Activated CD4-positive, alpha-beta memory T cell treated with anti-CD3 and anti-CD28 coated beads for 36 hours (primary cell): ENCODE data around the gene OSBPL6. TPM values are rescaled to one million over a fixed set of nuclear protein-coding genes. Genes with fewer than 3 reads are reported as not detected.

ENCODE experiments used
- CTCF ChIA-PET: fragments of 350-600 bp; sonication (Branson Sonifier 250); formaldehyde crosslinking; loops from one replicate; lab custom pipeline; 2021; ENCODE audit warnings: antibody characterized with exemption, inconsistent platforms; lab: Charles Lee
- POLR2A ChIA-PET: fragments of 350-600 bp; sonication (Branson Sonifier 250); formaldehyde crosslinking; loops from one replicate; lab custom pipeline; 2021; ENCODE audit warnings: antibody characterized with exemption; lab: Charles Lee
- DNase-seq: peaks from one replicate; pipeline ENCODE4 v3.0.0-alpha.2; 2020
- H3K27ac Mint-ChIP-seq: one replicate; pipeline ENCODE4 v1.8.0; 2021; ENCODE audit warnings: mixed read lengths
- H3K27me3 Mint-ChIP-seq: one replicate; pipeline ENCODE4 v1.8.0; 2021; ENCODE audit warnings: mixed read lengths
- H3K36me3 Mint-ChIP-seq: one replicate; pipeline ENCODE4 v1.8.0; 2021; ENCODE audit warnings: mixed read lengths
- H3K4me1 Mint-ChIP-seq: one replicate; pipeline ENCODE4 v1.8.0; 2021; ENCODE audit warnings: low read depth, mixed read lengths
- H3K4me3 Mint-ChIP-seq: one replicate; pipeline ENCODE4 v1.8.0; 2021; ENCODE audit warnings: mild to moderate bottlenecking, mixed read lengths
- H3K9me3 Mint-ChIP-seq: one replicate; pipeline ENCODE4 v1.8.0; 2021; ENCODE audit warnings: mixed read lengths
- intact Hi-C: fragments of 100-400 bp; cut with micrococcal nuclease; formaldehyde crosslinking; loops from one replicate; pipeline ENCODE4 v1.15.1; 2023
- total RNA-seq, 2 experiments: library from RNA; stranded (reverse); gene quantifications; one replicate each; pipeline ENCODE4 v1.2.3, GENCODE V29; 2021

The OSBPL6 gene
- total RNA-seq, 2 experiments from 2014 or later: 1.5 to 1.9 TPM

DNA sequence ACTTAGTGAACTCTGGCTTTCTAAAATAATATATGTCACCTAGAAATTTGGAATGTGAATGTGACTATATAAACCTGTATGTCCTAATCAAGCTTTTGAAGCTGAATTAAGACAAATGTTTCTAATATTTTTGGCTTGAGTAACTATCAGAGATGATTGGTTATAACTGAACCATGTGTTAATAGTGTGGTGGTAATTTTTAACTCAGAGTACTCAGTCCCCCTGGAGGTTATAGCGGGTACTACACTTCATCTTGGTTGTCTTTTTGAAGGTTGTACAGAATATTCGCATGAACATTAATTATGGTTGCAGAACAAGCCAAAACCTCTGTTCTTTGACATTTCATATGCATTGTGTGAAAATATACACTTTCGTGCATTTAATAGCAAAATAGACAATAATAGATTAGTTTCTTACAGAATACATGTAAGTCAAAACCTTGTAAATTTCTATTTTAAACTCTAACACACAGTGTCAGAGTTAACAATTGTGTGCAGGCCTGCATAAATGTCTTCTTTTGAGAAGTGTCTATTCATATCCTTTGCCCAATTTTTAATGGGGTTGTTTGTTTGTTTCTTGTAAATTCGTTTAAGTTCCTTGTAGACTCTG lies 86.0 kb downstream of the OSBPL6 start:
- H3K27ac Mint-ChIP-seq: no peak overlapping the region
- no peak overlapping the region for H3K4me3 Mint-ChIP-seq
- ChIA-PET POLR2A (no interaction called here), CTCF (interaction anchor here (1.0 to 2.0 kb wide), 3 partner anchors 11 to 214 kb away, joined by 3 to 11 read pairs (median 4); partner anchors contain the start of gene RBM45)
- DNase-seq: no peak
- H3K4me1 Mint-ChIP-seq: no peaks in the 10 kb centered on the region
- intact Hi-C loops: loop anchor here (1.0 kb wide), 2 partner anchors 148 to 168 kb away; partner anchors contain the start of gene RBM45
- H3K9me3 Mint-ChIP-seq: no peaks in the 10 kb centered on the region
- no peaks in the 10 kb centered on the region for H3K36me3 Mint-ChIP-seq
- H3K27me3 Mint-ChIP-seq: peaks cover 17% of the 10 kb centered on the region

DNA sequence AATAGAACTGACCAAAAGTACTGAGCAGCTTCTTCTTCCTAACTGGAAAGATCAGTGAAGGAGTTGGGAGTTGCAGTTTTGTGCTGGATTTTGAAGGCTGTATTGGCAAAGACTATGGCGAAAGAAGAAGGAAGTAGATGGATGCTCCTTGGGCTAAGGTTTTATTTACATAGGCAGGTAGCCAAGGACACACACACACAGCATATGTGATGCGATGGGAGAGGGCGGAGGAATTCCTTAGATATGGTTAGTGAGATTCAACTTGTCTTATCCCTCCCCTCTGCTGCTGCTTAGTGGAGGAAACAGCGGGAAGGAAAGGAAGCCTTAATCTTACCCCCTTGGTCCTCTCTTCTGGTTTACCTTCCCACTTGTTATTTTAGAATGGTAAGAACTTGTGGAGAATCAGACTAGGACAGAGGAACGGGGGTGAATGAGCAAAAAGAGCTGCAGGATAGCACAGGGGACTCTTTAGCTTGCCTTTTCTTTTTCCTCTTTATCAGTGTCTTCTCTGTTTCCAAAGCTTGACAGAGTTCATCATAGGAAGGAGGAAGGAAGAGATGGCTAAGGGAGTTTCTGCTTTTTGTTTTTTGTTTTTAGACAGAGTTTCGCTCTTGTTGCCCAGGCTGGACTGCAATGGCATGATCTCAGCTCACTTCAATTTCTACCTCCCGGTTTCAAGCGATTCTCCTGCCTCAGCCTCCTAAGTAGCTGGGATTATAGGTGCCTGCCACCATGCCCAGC lies 87.9 kb downstream of the OSBPL6 start:
- DNase-seq: no peak
- Mint-ChIP-seq H3K27ac (no peak overlapping the region), H3K36me3 (no peaks in the 10 kb centered on the region), H3K4me1 (no peaks in the 10 kb centered on the region), H3K27me3 (peaks cover 16% of the 10 kb centered on the region), H3K9me3 (no peaks in the 10 kb centered on the region), H3K4me3 (no peak overlapping the region)
- intact Hi-C loops: no loop called here
- ChIA-PET POLR2A (no interaction called here), CTCF (interaction anchor here (1.5 to 2.9 kb wide), 3 partner anchors 149 to 171 kb away, joined by 3 to 17 read pairs (median 8); partner anchors contain the start of gene RBM45)

DNA sequence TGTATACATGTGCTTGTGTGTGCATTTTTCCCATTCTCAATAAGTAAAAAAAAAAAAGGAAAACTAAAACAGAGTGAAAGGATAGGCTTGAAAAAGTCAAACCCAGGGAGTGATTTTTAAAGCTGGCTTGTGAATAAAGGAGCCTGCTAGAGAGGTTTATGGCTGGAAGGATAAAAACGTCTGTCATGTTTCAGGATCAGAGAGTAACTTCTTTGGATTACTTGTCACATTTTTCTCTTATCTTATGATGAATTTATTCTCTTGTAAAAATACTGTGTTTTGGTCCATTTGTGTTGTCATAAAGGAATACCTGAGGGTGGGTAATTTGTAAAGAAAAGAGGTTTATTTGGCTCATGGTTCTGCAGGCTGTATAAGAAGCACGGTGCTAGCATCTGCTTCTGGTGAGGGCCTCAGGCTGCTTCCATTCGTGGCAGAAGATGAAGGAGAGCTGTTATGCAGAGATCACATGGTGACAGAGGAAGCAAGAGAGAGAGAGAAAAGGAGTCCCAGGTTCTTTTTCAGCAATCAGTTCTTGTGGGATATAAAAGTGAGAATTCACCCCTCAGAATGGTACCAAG lies 89.1 kb downstream of the OSBPL6 start:
- Mint-ChIP-seq H3K36me3 (no peaks in the 10 kb centered on the region), H3K27me3 (peaks cover 10% of the 10 kb centered on the region), H3K9me3 (no peaks in the 10 kb centered on the region), H3K4me3 (no peak overlapping the region), H3K4me1 (no peaks in the 10 kb centered on the region), H3K27ac (no peak overlapping the region)
- POLR2A ChIA-PET: no interaction called here
- intact Hi-C loops: no loop called here
- CTCF ChIA-PET: interaction anchor here (1.5 to 2.9 kb wide), 3 partner anchors 150 to 173 kb away, joined by 3 to 17 read pairs (median 8); partner anchors contain the start of gene RBM45
- no peak for DNase-seq

DNA sequence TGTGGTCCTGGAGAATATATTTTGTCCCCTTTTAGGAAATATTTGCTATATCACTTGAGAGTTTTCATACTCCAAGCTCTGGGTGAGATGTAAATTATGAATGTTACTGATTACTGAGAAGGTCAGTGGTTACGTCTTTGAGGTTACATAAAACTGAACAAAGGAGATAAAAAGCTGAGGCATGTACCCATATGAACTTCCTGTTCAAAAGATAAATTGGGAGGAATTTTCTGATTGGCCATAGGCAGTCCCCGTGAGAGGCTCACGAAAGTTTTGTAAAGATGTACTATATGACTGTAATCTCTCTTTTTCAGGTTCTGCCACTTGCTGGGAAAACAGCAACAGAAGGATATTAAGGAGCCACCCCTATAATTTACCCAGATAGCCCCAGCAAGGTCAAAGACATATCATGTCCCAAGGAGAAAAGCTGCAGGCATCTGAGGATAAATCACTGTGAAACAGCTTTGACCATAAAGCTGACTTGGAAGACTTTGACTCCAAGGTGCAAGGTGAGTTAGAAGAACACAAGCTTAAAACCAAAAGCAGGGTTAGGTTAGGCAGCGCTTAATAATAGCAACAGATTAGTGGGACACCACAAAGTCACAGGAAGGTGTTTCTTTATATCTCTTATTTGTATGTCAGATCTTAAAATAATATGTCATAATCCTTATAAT lies 90.4 kb downstream of the OSBPL6 start:
- intact Hi-C loops: no loop called here
- H3K9me3 Mint-ChIP-seq: no peaks in the 10 kb centered on the region

DNA sequence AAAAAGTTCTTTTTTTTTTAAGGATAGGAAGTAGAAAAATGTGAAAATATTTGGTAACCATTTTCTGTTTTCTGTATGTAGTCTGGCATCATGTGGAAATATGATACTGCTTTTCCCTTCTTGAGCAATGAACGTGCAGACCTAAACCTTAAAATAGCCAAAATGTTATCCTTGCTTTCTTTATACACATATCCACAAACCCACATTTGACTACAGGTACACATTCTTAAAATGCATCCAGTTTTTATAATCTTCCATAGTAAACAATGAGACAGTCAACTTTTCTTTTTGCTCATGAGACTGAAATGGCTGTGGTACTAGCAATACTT lies 90.9 kb downstream of the OSBPL6 start:
- ChIA-PET CTCF (interaction anchor here (1.9 kb wide), 1 partner anchor 173 kb away, joined by 7 read pairs; the partner anchor contains the start of gene RBM45), POLR2A (no interaction called here)
- Mint-ChIP-seq H3K4me1 (no peaks in the 10 kb centered on the region), H3K27ac (no peak overlapping the region), H3K27me3 (peaks cover 7% of the 10 kb centered on the region), H3K9me3 (no peaks in the 10 kb centered on the region), H3K4me3 (no peak overlapping the region), H3K36me3 (no peaks in the 10 kb centered on the region)
- intact Hi-C loops: no loop called here
- no peak for DNase-seq

More for the DNA sequence above, 90.4 kb downstream of the OSBPL6 start:
- POLR2A ChIA-PET: interaction anchor here (0.6 kb wide), 1 partner anchor 9 kb away, joined by 4 read pairs; no protein-coding TSS in a partner anchor
- Mint-ChIP-seq H3K27ac (no peak overlapping the region), H3K27me3 (peaks cover 7% of the 10 kb centered on the region), H3K36me3 (no peaks in the 10 kb centered on the region), H3K4me3 (no peak overlapping the region), H3K4me1 (no peaks in the 10 kb centered on the region)
- CTCF ChIA-PET: interaction anchor here (1.9 kb wide), 1 partner anchor 173 kb away, joined by 7 read pairs; the partner anchor contains the start of gene RBM45
- DNase-seq: no peak

DNA sequence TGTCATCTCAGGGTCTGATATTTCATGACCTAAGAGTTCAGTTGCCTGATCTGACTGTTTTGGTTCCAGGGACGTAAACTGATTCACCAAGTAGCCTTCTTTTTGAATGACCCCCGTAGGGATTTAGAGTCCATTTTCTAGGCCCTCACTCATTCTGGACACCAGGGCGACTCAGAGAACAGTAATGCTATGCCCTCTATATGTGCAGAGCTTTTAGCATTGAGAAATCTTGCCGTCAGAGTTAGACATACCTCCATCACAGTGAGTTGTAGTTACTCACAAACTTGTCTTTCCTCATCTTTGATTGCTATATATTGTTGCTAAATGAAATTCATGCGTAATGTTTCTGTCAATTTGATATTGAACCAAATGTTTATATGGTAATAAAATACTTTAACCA lies 92.3 kb downstream of the OSBPL6 start:
- H3K27ac Mint-ChIP-seq: no peak overlapping the region
- no peaks in the 10 kb centered on the region for H3K4me1 Mint-ChIP-seq
- DNase-seq: no peak
- POLR2A ChIA-PET: no interaction called here
- no peaks in the 10 kb centered on the region for H3K36me3 Mint-ChIP-seq
- H3K27me3 Mint-ChIP-seq: peaks cover 5% of the 10 kb centered on the region
- intact Hi-C loops: no loop called here
- no peak overlapping the region for H3K4me3 Mint-ChIP-seq
- CTCF ChIA-PET: interaction anchor here (1.9 kb wide), 1 partner anchor 174 kb away, joined by 7 read pairs; the partner anchor contains the start of gene RBM45
- H3K9me3 Mint-ChIP-seq: no peaks in the 10 kb centered on the region

DNA sequence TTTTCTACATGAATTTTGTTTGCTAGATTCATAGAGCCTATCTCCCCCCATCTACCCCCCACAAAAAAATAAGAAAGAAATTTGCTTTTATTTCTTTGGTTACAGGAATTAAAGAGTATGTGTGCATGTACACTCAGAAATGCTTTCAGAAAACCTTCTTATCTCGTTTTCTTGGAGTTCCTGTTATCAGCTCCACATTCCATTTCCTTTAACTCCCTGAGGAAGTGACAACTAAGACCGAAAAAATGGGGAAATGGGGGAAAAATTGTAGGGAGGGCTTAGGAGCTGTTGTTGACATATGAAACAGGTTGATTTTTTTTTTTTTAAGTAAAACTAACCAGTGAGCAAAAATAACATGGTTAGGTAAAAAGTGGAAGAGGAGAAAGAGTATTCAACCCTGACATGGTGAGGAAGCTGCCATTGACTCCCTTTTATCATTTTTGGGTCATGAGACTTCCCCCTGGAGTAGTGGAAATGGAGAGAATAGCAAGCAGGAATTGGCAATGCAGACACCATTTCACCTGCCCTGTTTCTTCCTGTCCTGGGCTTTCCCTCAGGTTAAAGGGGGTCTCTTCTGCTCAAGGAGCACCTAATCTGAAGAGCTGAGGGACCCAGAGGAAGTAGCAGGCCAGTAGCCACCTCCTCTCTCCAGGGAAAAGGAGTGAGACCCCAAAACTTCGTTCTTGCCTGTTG lies 93.5 kb downstream of the OSBPL6 start:
- no peaks in the 10 kb centered on the region for H3K9me3 Mint-ChIP-seq
- CTCF ChIA-PET: no interaction called here

DNA sequence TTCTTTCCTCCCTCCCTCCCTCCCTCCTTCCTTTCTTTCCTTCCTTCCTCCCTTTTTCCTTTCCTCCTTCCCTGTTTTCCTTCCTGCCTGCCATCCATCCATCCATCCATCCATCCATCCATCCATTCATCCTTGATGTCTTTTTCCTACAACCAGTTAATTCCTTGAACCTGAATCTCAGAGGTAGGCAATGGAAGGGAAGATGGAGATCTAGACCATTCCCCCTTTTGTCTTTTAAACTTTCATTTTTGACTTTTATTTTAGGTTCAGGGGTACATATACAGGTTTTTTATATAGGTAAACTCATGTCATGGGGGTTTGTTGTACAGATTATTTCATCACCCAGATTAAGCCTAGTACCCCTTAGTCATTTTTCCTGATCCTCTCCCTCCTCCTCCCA lies 97.4 kb downstream of the OSBPL6 start:
- H3K4me3 Mint-ChIP-seq: no peak overlapping the region
- intact Hi-C loops: no loop called here
- H3K9me3 Mint-ChIP-seq: no peaks in the 10 kb centered on the region
- peaks cover 6% of the 10 kb centered on the region for H3K27me3 Mint-ChIP-seq
- no peaks in the 10 kb centered on the region for H3K4me1 Mint-ChIP-seq
- no peaks in the 10 kb centered on the region for H3K36me3 Mint-ChIP-seq
- DNase-seq: no peak
- CTCF ChIA-PET: no interaction called here
- POLR2A ChIA-PET: no interaction called here
- no peak overlapping the region for H3K27ac Mint-ChIP-seq

More for the DNA sequence above, 93.5 kb downstream of the OSBPL6 start:
- H3K4me1 Mint-ChIP-seq: no peaks in the 10 kb centered on the region
- H3K27ac Mint-ChIP-seq: no peak overlapping the region
- no peaks in the 10 kb centered on the region for H3K36me3 Mint-ChIP-seq
- no peak overlapping the region for H3K4me3 Mint-ChIP-seq
- POLR2A ChIA-PET: no interaction called here
- peaks cover 5% of the 10 kb centered on the region for H3K27me3 Mint-ChIP-seq
- no peak for DNase-seq
- intact Hi-C loops: no loop called here

DNA sequence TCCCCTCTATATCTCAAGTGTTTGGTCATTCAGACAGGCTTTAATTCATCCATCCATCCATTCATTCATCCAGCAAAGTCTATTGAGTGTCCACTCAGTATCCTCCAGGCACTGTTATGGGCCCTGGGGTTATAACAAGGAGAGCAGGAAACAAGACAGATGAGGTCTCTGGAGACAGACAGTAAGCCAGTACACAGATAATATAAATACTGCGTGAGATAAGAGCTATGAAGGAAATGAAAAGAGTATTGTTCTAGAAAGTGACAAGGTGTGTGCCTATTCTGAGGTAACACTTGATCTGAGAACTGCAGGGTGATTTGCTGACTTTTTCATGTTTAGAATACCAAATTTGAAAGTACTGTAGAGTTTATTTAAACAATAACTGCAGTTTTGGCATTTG lies 98.3 kb downstream of the OSBPL6 start:
- POLR2A ChIA-PET: no interaction called here
- Mint-ChIP-seq H3K27ac (no peak overlapping the region), H3K4me3 (no peak overlapping the region), H3K27me3 (peaks cover 6% of the 10 kb centered on the region), H3K9me3 (no peaks in the 10 kb centered on the region), H3K36me3 (no peaks in the 10 kb centered on the region), H3K4me1 (no peaks in the 10 kb centered on the region)
- CTCF ChIA-PET: no interaction called here
- no peak for DNase-seq
- intact Hi-C loops: no loop called here

DNA sequence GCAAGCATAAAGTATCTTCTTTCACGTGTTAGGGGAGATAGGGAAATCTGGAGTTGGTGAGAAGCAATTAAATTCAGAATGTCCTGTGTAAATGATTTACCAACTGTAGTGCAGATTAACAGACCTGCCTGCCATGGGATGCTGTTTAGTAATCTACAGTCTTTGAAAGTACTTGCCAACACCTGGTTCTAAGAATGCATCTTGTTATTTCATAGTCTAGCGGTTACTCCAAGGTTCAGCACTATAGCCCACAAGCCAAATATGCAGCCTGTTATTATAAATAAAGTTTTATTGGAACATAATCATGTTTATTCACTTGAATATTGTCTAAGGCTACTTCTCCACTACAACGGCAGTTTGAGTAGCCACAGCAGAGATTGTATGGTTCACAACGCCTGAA lies 100.8 kb downstream of the OSBPL6 start:
- H3K4me1 Mint-ChIP-seq: no peaks in the 10 kb centered on the region
- H3K36me3 Mint-ChIP-seq: no peaks in the 10 kb centered on the region
- POLR2A ChIA-PET: no interaction called here

DNA sequence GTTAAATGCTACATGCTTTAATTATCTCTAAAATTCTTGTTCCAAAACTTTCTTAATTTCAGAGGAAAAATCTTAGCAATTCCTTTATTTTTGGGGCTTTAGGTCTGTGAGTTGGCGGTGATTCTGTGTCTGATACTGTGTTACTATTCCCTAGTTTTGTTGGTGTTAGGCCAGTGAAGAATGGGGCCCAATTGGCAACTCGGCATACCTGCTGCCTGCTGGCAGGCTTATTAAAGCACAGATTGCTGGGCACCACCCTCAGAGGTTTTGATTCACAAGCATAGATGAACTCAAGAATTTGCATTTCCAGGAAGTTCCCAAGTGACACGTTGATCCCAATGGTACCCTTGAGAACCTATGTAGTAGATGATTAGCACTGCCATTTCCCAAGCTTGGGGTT lies 101.6 kb downstream of the OSBPL6 start:
- Mint-ChIP-seq H3K27ac (no peak overlapping the region), H3K36me3 (no peaks in the 10 kb centered on the region), H3K4me1 (no peaks in the 10 kb centered on the region), H3K27me3 (peaks cover 6% of the 10 kb centered on the region), H3K9me3 (no peaks in the 10 kb centered on the region), H3K4me3 (no peak overlapping the region)
- intact Hi-C loops: no loop called here
- ChIA-PET CTCF (interaction anchor here (1.2 kb wide), 1 partner anchor 184 kb away, joined by 4 read pairs; the partner anchor contains the start of gene RBM45), POLR2A (no interaction called here)
- DNase-seq: no peak

More for the DNA sequence above, 100.8 kb downstream of the OSBPL6 start:
- no peaks in the 10 kb centered on the region for H3K9me3 Mint-ChIP-seq
- CTCF ChIA-PET: no interaction called here
- intact Hi-C loops: no loop called here
- H3K27ac Mint-ChIP-seq: no peak overlapping the region
- no peak overlapping the region for H3K4me3 Mint-ChIP-seq
- H3K27me3 Mint-ChIP-seq: peaks cover 5% of the 10 kb centered on the region
- no peak for DNase-seq
